Endodermal cell (in vitro differentiated cells): Measurements from ENCODE around the gene EN1. TPM values are rescaled to one million over a fixed set of nuclear protein-coding genes. Genes with fewer than 3 reads are reported as not detected.

Experiments
- DNase-seq: peaks from one replicate; pipeline ENCODE4 v3.0.0-alpha.2; 2017
- H3K27ac ChIP-seq: 2 replicates; pipeline ENCODE4 v1.5.1; 2013; ENCODE audit warnings: mild to moderate bottlenecking, low read depth, low read length, moderate library complexity
- H3K27me3 ChIP-seq: 2 replicates; pipeline ENCODE4 v1.6.1; 2013; ENCODE audit warnings: mild to moderate bottlenecking, low read length, moderate library complexity; ENCODE audit not compliant: insufficient read depth, control insufficient read depth, poor library complexity, severe bottlenecking
- H3K36me3 ChIP-seq: 2 replicates; pipeline ENCODE4 v1.7.0; 2013; ENCODE audit warnings: mild to moderate bottlenecking, low read length, moderate library complexity; ENCODE audit not compliant: control insufficient read depth, insufficient read depth
- H3K4me1 ChIP-seq: one replicate; pipeline ENCODE4 v1.7.0; 2013; ENCODE audit warnings: low read length; ENCODE audit not compliant: control insufficient read depth, insufficient read depth
- H3K4me3 ChIP-seq: 2 replicates; pipeline ENCODE4 v1.5.1; 2013; ENCODE audit warnings: mild to moderate bottlenecking, low read length, moderate library complexity
- H3K9ac ChIP-seq: 2 replicates; pipeline ENCODE4 v1.6.1; 2013; ENCODE audit warnings: mild to moderate bottlenecking, low read length, moderate library complexity; ENCODE audit not compliant: poor library complexity, severe bottlenecking; ENCODE audit errors: extremely low read depth
- H3K9me3 ChIP-seq: 2 replicates; pipeline ENCODE4 v1.6.1; 2013; ENCODE audit warnings: mild to moderate bottlenecking, low read length, moderate library complexity; ENCODE audit not compliant: control insufficient read depth
- H3K27ac Mint-ChIP-seq: 2 replicates; pipeline ENCODE4 v1.8.0; 2020; ENCODE audit warnings: mixed read lengths
- H3K27me3 Mint-ChIP-seq: 2 replicates; pipeline ENCODE4 v1.8.0; 2021; ENCODE audit warnings: mild to moderate bottlenecking, mixed read lengths; ENCODE audit not compliant: insufficient read depth
- H3K36me3 Mint-ChIP-seq: 2 replicates; pipeline ENCODE4 v1.8.0; 2020; ENCODE audit warnings: low read depth, mixed read lengths
- H3K4me1 Mint-ChIP-seq: 2 replicates; pipeline ENCODE4 v1.8.0; 2020; ENCODE audit warnings: mixed read lengths
- H3K4me3 Mint-ChIP-seq: 2 replicates; pipeline ENCODE4 v1.8.0; 2020; ENCODE audit warnings: mild to moderate bottlenecking, moderate library complexity, mixed read lengths
- H3K9me3 Mint-ChIP-seq: 2 replicates; pipeline ENCODE4 v1.8.0; 2020; ENCODE audit warnings: mild to moderate bottlenecking, mixed read lengths
- WGBS, 2 experiments: methylation state at CpG; one replicate each; pipeline versions ENCODE4 v1.1.5 to v1.1.7; 2013; ENCODE audit warnings: missing lambda C conversion rate in 2 of 2, mixed read lengths in 1 of 2; ENCODE audit not compliant: insufficient coverage in 1 of 2, insufficient read length in 1 of 2; 5-methylcytosine and 5-hydroxymethylcytosine counted together
- total RNA-seq, 2 donors: library from RNA; stranded (reverse); fragmentation: NEBNext Ultra II Directional in 1 of 2; extraction: Animal tissue kit (Norgen Biotek cat#: 25700) in 1 of 2; gene quantifications; 2 replicates in 1 of 2; 3 replicates in 1 of 2; pipeline ENCODE4 v1.2.1, GENCODE V29; 2021
- TF ChIP-seq, protein P1 (sequence below): fragments of 200-600 bp; sonication (generic); conservative IDR thresholded peaks from 2 replicates; pipeline ENCODE4 v1.5.0; 2021; ENCODE audit warnings: antibody characterized with exemption, mild to moderate bottlenecking

The EN1 gene
- total RNA-seq, 2 donors from 2014 or later, result not detected

DNA sequence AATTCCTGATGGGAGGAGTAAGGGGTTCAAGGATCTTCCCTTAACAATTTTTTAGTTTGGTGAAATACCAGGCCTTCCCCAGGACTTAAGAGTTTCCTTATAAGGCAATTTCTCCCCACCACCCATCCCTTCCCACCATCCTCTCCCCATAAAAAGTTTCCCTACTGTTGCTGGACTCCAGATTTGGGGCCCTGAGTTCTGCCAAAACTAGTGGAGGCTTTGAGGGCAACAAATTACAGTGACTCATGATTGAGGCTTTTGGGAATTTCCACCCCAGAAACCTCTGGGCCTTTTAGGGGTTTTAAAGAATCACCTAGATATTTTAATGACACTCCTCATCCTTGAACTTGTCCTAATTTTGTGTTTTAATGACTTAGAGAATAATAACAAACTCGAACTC lies 14.3 kb upstream of the EN1 start:
- H3K9ac ChIP-seq, result no peak overlapping the region
- peaks cover 76% of the 10 kb centered on the region for H3K27me3 ChIP-seq
- no peaks in the 10 kb centered on the region for H3K36me3 ChIP-seq
- 92% methylated on average over 1 of the region's 1 CpG; no CpG with 5 or more reads in 1 of the 2 experiments for WGBS, 2 experiments
- H3K4me3 ChIP-seq, result no peak overlapping the region
- peaks cover 16% of the 10 kb centered on the region for H3K4me1 Mint-ChIP-seq
- H3K4me1 ChIP-seq, result peaks cover 8% of the 10 kb centered on the region
- no peak overlapping the region for H3K27ac ChIP-seq
- peaks cover 80% of the 10 kb centered on the region for H3K27me3 Mint-ChIP-seq
- H3K4me3 Mint-ChIP-seq, result no peak overlapping the region
- no peaks in the 10 kb centered on the region for H3K36me3 Mint-ChIP-seq
- no peak overlapping the region for H3K27ac Mint-ChIP-seq
- no peaks in the 10 kb centered on the region for H3K9me3 Mint-ChIP-seq
- TF ChIP-seq, protein P1, sequence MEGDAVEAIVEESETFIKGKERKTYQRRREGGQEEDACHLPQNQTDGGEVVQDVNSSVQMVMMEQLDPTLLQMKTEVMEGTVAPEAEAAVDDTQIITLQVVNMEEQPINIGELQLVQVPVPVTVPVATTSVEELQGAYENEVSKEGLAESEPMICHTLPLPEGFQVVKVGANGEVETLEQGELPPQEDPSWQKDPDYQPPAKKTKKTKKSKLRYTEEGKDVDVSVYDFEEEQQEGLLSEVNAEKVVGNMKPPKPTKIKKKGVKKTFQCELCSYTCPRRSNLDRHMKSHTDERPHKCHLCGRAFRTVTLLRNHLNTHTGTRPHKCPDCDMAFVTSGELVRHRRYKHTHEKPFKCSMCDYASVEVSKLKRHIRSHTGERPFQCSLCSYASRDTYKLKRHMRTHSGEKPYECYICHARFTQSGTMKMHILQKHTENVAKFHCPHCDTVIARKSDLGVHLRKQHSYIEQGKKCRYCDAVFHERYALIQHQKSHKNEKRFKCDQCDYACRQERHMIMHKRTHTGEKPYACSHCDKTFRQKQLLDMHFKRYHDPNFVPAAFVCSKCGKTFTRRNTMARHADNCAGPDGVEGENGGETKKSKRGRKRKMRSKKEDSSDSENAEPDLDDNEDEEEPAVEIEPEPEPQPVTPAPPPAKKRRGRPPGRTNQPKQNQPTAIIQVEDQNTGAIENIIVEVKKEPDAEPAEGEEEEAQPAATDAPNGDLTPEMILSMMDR, result no peak
- no peaks in the 10 kb centered on the region for H3K9me3 ChIP-seq
- DNase-seq, result no peak

DNA sequence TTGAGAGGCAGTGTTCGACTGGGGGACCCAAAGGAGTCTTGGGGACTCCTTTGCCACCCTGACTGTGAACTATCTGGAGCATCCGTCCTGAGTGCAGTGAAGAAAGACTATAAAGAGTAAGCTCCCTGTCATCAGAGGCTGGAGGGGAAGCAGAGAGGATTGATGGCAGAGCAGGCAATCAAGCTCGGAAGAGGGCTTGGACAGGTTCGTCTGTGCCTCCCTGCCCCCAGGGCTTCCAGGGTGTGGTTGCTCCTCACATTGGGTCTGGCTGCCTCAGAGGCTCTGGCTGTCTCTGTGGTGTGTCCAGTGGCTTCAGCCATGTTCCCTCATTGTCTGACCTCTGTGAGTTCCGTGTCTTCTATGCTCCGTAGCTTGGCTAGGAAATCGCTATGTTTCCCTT lies 13.8 kb upstream of the EN1 start:
- Histone ChIP-seq H3K4me1 (peaks cover 8% of the 10 kb centered on the region), H3K36me3 (no peaks in the 10 kb centered on the region), H3K27ac (no peak overlapping the region), H3K4me3 (no peak overlapping the region), H3K27me3 (peaks cover 81% of the 10 kb centered on the region), H3K9me3 (no peaks in the 10 kb centered on the region), H3K9ac (no peak overlapping the region)
- Mint-ChIP-seq H3K4me3 (no peak overlapping the region), H3K27ac (no peak overlapping the region), H3K27me3 (peaks cover 85% of the 10 kb centered on the region), H3K9me3 (no peaks in the 10 kb centered on the region), H3K4me1 (peaks cover 16% of the 10 kb centered on the region), H3K36me3 (no peaks in the 10 kb centered on the region)
- TF ChIP-seq, protein P1, result no peak
- 63 to 89% methylated on average over 1 to 7 of the region's 7 CpGs for WGBS, 2 experiments
- DNase-seq, result peak; percentile 30

DNA sequence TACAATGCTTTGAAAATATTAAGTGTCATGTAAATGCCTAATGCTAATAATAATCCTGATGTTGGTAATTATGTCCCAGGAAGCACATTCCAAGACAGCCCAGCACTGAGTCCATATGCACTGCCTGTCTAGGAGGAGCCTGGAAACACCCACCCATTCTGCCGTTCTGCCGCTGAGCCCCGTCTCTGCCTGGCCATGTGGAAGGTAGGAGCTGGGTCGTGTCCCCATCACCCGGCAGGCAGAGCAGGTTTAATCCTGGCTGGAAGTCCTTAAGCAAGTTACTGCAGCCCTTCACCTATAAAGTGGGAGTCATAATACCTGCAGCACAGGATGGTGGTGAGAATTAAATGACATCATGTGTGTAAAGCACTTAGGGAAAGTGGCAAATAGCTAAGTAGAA lies 13.1 kb upstream of the EN1 start:
- TF ChIP-seq, protein P1, result no peak
- Histone ChIP-seq H3K9ac (no peak overlapping the region), H3K36me3 (no peaks in the 10 kb centered on the region), H3K27me3 (peaks cover 88% of the 10 kb centered on the region), H3K27ac (no peak overlapping the region), H3K4me1 (peaks cover 8% of the 10 kb centered on the region), H3K4me3 (no peak overlapping the region), H3K9me3 (no peaks in the 10 kb centered on the region)
- peak; percentile 47 for DNase-seq
- WGBS, 2 experiments, result 53 to 60% methylated on average over 5 of the region's 5 CpGs
- Mint-ChIP-seq H3K36me3 (no peaks in the 10 kb centered on the region), H3K4me3 (no peak overlapping the region), H3K4me1 (peaks cover 16% of the 10 kb centered on the region), H3K27ac (no peak overlapping the region), H3K27me3 (peaks cover 92% of the 10 kb centered on the region), H3K9me3 (no peaks in the 10 kb centered on the region)
